Stimulated activated CD8-positive, alpha-beta memory T cell treated with anti-CD3 and anti-CD28 coated beads, Interleukin-4, amount 100 ng/mL, for 4 hours (primary cell): ENCODE results near the gene COX15.
"Not testable (repeated sequence)": the region's sequence is repeated elsewhere in the genome, so short reads cannot be mapped to it uniquely, and the experiment has no call there.

Experiments
- DNase-seq, 2 donors: peaks; one replicate each; pipeline ENCODE4 v3.0.0-alpha.2; 2020; ENCODE audit warnings: low read depth in 2 of 2, low spot score in 1 of 2

COX15 gene

DNA sequence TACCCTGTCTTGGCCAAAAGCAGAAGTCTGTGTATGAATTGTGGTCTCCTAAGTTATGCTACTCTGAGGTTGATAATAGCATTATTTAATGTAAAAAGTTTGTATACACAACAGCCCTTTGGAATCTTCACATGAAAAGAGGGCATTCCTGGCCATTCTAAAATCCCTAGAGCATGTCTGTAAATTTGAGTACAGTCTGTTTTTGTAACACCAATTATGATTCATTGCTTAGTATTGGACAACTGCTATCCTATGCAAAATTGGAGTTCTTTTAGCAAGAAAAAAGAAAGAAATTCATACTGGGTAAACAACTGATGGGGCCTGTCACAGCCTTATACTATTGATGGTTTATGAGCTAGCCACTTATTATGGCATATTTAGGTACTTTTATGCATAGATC lies 10.3 kb upstream of the COX15 start:
- DNase-seq, result no peak

DNA sequence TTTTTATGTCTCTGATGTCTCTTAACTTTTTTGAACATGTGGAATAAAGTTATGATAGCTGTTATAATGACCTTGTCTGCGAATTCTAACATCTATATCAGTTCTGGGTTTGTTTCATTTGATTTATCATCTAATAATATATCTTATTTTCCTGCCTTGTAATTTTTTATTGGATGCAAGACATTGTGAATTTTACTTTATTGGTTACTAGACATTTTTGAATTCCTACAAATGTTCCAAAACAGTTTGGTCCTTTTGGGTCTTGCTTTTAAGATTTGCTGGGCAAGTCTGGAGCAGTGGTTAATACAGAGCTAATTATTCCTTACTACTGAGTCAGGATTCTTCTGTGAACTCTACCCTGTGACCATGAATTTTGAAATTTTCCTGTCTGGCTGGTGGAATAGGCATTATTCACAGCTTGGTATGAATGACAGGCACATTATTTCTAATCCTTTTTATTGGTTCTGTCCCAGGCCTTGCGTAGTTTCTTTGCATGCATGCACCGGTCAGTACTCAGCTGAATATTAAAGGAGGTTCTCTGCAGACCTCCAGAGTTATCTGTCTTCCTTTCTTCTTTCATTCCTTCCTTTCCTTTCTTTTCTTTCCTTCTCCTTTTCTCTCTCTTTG lies 9.1 kb upstream of the COX15 start:
- DNase-seq, result no peak

DNA sequence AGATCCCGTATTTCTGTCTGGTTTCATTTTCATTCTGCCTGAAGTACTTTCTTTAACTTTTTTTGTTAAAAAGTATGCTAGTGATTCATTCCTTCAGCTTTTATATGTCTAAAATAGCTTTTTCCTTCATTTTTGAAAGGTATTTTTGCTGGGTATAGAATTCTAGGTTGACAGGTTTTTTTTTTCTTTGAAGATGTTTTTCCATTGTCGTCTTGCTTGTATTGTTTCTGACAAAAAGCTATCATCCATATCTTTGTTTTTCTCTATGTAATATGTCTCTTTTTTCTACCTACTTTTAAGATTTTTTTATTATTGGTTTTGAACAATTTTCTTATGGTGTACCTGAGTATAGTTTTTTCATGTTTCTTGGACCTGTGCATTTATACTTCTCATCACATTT lies 8.3 kb upstream of the COX15 start:
- DNase-seq, result no peak

DNA sequence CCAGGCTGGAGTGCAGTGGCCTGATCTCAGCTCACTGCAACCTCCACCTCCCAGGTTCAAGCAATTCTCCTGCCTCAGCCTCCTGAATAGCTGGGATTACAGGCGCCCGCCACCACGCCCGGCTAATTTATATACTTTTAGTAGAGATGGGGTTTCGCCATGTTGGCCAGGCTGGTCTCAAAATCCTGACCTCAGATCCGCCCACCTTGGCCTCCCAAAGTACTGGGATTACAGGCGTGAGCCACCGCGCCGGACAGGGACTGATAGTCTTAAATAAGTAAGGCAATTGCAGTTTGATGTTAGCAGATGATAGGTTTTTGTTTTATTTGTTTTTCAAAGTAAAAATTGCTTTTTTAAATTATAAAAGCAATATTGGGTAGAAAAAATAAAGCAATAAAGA lies 2.2 kb upstream of the COX15 start:
- not testable (repeated sequence) for DNase-seq

DNA sequence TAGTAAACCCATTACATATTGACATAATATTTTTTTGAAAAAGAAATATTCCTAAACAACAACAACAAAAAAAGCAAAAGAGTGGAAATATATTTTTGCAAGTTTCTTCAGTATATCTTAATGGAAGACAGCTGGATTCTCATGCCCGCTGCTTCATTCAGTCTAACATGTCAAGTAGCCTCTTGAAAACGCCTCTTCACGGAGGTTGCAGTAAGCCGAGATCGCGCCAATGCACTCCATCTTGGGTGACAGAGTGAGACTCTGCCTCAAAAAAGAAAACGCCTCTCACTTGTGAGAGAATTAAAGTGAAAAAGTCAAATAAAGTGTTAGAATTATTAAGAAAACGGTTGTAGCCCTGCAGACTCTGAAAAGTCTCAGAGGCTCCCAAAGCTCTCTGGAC lies 1.4 kb upstream of the COX15 start:
- DNase-seq, result no peak

DNA sequence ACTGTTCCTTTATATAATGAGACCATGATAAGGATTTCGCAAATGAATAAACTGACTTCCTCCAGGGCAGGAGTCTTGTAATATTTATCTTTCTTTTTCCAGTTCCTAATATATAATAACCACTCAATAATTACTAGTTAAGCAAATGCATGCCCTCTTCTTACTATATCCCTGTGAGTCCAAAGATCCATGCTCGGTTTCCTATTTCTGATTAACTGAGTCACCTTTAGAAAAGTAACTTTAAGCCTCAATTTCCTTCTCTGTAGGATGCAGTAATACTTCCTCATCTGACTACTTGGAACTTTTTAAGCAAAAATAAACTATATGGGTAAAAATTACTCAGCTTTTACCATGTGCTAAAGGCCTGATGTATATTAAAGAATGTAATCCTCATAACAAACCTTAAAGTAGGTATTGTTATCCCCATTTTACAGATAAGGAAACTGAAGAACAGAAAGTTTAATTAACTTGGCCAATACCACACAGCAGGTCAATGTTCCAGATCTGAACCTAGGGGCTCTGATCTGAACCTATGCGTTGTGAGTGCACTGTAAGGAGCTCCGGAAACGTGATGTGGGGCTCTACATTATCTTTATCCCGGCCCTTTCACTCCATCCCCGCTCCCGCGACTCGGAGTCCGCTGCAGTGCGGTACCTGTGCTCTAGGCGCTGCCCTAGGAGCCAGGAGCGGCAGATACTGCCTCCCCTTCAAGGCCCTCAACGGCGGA lies 458 bp downstream of the COX15 start:
- no peak for DNase-seq

DNA sequence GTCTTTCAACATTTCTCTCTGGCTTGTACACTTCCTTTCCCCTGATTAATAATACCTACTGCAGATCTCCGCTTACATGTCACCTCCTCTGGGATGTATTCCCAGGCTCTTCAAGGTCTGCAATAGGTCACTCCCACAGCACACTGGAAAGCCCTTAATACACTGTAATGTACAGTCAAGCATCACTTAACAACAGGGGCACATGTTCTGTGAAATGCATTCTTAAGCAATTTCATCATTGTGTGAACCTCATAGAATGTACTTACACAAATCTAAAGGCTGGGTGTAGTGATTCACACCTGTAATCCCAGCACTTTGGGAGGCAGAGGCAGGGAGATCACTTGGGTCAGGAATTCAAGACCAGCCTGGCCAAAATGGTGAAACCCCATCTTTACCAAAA lies 1.9 kb downstream of the COX15 start:
- no peak for DNase-seq

DNA sequence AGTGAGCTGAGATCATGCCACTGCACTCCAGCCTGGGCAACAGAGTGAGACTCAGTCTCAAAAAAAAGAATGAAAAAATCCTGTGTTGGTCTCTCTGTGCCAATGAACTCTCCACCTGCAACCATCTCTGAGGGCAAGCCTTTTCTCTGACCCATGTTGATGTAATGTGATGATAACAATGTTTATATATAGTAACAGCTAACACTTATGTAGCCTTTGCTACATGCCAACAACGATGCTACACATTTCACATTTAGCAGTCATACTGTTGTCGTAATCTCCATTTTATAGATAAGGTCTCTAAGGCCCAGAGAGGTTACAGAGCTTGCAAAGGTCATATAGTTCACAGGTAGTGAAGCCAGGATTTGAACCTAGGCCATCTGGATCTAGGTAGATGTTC lies 11.5 kb downstream of the COX15 start:
- no peak for DNase-seq

DNA sequence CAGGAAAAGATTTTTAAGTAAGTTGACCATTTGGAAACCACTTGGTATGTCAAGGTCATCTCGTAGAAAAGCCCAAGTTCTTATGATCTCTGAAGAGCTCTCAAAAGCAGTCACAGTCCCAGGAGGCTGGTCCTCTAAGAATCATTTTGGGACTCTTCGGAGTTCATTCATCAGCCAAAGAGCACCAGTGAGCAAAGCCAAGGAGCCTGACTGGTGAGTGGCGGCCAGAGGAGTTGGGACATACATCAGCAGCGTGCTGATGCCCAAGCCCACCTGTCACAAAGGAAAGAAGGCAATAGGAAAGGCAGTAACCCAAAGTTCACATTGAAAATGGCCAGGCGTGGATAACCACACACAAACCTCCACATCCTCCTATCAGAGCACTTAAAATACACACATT lies 17.5 kb downstream of the COX15 start:
- DNase-seq, result no peak

DNA sequence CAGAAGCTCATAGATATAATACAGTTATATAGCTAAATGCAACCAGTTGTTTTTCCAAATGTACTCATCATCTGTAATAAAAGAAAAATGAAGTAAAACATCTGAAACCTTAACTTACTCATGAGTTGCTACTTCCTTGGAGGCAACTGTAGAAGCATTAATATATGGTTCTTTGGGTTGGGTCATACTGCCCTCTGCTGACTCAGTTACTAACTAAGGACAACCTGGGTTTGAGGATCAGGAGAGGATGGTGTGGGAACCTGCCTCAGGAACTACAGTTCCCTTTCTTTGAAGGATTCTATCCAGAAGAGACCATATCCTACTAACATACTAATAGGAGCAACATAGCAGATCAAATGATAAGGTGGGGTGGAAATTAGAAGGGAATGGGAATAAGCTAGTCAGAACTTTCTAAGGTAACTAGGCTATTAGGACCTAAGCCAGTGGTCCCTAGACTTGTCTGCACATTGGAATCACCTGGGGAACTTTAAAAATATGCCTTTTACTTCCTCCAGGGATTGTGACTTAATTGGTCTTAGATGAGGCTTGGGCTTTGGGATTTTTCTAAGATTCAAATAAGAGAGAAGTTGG lies 20.7 kb downstream of the COX15 start:
- no peak for DNase-seq

DNA sequence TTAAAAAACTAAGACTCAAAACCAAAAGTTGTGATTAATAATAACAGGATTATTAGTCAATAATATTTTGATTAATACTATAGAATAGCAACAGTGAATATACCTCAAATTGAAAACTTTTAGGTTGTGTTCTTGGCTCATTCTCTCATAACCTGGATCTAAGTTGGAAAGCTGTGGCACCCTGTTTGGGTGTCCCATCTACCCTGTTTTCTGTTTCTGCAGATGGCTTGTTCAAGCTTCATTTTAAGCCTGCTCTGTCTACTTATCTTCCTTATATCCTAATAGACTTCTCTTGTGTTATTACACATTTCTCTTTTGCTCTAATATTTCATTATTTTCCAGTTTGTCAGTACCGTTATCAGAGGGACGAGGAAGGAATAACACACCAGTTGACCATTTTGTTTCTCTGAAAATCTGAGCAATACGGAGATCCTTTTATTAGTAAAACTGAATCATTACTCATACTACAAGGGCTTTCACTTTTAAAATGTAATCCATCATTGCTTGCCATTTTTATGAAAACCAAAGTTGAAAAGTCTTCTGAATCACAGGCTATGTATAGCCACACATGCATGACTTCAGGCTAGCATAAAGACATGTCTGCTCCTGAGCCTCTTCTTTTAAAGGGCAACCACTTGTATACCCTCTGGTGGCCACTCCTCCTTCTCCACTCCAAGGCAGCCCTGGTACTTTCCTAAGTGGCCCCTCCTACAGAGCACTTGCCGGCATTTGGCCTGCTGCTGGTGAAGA lies 22.3 kb downstream of the COX15 start:
- no peak for DNase-seq

DNA sequence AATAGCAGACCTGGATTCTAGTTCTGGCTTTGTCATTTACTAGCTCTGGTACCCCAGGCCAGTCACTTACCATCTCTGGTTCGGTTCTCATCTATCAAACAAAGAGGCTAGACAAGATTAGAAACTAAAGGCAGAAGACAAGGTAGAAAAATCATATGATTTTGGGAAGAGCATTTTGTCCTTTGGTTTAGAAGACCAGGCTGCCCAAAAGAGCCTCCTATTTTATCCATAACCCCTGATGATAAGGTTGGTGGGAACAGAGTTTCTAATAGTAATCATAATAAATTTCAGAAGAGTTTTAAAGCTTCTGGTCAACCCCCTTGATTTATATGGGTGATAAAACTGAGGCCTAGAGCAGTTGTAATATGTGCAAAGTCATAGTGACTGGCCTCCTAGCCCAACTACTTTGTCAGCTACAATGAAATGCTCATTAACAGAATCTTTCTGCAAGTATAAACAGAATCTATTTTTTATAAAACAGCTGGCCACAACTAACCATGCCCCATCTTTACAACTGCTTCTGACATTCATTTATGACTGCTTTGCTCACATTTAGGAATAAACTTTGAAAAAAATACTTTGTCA lies 23.4 kb downstream of the COX15 start:
- DNase-seq, result no peak

DNA sequence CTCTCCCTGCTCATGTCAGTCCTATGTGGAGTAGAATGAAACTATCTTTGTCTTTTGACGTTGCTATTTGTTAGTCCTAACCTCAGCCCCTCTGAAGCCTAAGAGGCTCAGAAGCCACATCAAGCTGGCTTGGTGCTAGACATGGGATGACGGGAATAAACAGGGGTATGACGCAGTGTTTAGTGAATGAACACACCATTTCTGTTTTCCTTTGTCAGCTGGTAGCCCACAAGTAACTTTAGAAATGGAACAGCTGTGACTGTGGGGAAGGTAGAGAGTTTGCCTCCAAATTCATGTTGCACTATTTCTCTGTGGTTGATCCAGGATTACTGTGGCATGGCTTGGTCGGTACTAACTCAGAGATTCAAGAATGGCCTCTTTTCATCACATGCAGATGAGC lies 31.3 kb downstream of the COX15 start:
- no peak for DNase-seq

DNA sequence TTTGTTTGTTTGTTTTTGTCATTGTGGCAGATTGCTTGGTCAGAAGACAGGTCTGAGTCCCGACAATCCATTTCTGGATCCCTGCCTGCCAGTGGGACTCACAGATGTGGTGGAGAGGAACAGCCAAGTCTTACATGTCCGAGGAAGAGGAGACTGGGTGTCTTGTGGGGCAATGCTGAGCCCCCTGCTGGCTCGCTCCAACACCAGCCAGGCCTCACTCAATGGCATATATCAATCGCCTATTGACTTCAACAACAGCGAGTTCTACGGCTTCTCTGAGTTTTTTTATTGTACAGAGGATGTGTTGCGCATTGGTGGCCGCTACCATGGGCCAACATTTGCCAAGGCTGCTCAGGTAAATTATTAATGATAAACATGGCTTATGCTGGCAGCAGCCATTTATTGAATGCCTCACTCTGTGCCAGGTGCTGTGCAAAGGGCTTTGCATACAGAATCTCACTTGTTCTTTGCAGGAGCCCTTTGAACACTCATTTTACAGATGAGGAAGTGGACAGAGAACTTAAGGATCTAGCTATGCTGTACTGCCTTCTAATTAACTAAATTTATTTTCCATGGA lies 33.3 kb downstream of the COX15 start:
- DNase-seq, result no peak

DNA sequence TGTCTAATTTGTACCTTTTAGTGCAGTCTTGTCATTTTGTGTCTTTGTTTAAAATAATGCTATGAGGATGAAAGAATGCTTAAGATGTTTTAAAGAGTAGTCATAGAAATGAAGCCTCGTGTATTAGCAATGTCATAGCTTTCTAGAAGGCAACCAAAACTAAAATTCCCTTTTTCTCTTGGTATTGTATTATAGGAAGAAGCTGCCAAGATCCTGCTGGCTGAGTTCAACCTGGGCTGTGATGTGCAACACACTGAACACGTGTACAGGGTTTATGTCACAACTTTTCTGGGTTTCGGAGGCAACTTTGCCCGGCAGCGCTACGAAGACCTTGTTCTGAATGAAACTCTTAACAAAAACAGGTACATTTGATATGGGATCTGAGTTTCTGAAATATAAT lies 36.2 kb downstream of the COX15 start:
- no peak for DNase-seq

DNA sequence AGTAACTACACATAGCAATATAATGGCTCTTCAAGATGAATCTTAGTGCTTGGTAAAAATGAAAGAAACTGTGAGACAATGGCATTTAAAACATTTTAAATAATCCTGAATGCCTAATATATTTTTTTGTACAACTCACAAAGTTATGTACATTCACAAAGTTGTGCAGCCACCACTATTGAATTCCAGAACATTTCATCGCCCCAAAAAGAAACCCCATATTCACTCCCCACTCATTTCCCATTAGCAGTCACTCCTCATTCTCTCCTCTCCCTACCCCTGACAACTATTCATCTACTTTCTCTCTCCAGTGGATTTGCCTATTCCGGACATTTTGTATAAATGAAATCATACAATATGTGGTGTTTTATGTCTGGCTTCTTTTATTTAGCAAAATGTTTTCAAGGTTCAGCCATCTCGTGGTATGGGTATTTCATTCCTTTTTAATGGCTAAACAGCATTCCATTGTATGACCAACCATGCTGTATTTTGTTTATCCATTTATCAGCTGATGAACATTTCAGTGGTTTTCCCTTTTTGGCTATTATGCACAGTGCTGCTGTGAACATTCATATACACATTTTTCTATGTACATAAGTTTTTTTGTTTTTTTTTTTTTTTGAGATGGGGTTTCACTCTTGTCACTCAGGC lies 37.9 kb downstream of the COX15 start:
- no peak for DNase-seq

DNA sequence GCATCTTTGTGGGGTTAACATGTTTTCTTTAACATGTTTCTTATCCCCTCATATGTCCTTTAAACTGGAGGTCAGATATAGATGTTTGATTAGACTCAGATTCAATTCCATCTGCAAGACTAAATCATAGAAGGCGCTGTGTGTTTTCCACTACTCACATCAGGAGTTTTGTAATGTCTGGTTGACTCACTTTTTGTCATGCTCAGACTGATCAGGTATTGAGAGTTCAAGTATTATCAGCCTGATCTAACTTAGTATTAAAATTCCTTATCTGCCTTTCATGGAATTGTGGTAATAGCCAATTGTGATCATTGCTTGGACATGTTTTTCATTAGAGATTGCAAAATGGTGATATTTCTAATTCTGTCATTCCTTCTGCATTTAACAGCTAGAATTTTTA lies 42.5 kb downstream of the COX15 start:
- DNase-seq, result no peak

DNA sequence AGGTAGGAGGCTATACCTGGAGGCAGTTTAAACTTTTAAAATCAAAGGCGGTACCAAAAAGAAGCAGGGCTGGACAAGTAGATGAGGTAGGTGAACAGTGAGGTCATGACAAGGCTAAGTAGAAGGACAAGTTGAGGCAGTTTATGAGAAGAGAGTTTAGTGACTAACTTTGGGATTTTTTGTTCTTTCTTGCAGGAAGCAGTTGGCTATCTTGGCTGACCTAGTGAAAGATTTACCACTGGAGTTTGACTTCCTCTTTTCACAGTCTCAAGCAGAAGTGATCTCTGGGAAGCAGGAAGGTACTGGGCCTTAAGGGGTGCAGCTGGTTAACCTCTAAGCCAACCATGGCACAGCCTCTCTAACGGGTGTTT lies 46.3 kb downstream of the COX15 start:
- DNase-seq, result no peak

DNA sequence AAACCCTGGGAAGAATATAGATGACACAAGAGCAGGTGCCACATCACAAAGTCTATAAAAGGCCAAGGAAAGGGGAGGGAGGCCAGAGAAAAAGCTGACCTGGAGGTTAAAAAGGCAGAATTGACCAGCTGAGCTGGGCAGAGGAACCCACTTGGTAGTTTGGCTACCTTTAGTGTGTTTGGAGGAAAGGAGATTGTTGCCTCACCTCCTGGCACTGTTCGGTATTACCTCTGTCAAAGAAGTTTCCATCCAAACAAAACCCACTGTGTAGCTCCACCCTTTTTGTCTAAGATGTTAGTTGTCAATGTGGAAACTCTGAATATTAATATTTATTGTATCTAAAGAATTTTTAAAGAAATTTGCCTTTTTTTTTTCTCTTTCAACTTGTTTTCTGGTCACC lies 49.2 kb downstream of the COX15 start:
- no peak for DNase-seq
